Fibroblast of skin of back (primary cell): ENCODE measurements around the gene NOS1AP.
"Not testable (repeated sequence)": the region's sequence is repeated elsewhere in the genome, so short reads cannot be mapped to it uniquely, and the experiment has no call there.

ENCODE experiments used
- DNase-seq: peaks from one replicate; pipeline ENCODE4 v3.0.0-alpha.2; 2013

The NOS1AP gene

GRCh38 chr1:162389021-162389818 lies 319.7 kb downstream of the NOS1AP start:
- no peak for DNase-seq

GRCh38 chr1:162389971-162390370 lies 320.5 kb downstream of the NOS1AP start:
- DNase-seq = no peak

DNA sequence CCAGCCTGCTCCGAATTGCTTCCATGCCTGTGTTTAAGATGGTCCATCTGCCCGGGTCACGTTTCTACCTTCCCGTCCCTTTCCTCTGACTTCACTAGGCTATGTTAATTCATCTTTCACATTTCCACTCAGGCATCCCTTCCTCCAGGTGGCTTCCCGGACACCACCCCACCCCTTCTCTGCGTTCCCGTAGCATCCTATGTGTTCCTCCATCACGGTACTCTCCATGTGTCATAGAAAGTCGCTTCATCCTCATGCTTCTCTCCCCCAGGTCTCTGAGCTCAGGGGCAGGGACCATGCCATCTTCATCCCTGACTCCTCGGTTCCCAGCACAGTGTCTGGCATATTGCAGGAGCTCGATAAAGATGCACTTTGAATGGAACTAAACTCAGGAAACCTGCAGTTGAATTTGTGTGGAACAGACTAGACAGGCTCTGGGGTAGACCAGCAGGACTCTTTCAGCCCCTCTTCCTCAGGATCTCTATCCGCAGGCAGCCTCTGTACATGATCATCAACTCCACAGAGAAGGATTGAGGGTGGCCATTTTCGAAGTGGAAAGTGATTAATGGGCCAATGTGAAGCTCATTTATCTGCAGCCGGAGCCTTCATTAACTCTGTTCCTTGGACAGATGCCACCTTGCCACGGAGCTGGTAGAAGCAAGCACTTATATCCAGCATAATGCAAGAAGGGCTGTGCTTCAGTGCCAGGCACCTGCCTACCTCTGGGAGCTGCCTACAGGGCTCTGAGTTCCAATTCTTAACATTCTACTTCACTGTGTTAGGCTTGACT lies 321.1 kb downstream of the NOS1AP start:
- no peak for DNase-seq

DNA sequence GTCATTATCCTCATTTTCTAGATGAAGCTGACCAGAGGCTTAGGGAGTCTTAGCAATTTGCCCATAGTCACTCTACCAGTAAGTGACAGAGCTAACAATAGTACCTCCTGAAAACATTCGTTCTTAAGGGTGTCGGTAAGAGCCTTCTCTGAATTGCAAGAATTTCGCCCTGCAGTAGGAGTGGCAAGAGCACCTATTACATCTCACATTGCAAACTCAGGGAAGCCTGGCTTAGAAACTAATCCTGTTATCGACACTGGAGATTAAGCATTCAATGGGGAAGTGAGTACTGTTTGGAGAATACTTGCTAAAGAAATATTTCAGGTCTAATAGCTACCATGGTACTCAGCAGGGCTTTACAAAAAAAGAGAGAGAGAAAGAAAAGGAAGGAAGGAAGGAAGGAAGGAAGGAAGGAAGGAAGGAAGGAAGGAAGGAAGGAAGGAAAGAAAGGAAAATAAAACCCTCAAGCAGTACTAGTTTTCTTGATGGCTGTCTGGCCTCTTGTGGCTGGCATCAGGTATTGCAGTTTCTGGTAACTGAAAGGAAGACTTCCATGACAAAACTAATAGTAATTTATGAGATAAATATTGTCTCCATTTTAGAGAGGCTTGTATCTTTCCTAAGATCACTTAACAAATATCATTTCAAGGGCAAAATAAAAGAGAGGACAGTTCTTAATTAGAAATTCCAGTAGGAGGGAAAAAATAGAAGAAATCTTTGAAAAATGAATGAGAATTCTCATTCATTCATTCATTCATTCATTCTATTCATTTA lies 322.5 kb downstream of the NOS1AP start:
- DNase-seq = peak; percentile 57

DNA sequence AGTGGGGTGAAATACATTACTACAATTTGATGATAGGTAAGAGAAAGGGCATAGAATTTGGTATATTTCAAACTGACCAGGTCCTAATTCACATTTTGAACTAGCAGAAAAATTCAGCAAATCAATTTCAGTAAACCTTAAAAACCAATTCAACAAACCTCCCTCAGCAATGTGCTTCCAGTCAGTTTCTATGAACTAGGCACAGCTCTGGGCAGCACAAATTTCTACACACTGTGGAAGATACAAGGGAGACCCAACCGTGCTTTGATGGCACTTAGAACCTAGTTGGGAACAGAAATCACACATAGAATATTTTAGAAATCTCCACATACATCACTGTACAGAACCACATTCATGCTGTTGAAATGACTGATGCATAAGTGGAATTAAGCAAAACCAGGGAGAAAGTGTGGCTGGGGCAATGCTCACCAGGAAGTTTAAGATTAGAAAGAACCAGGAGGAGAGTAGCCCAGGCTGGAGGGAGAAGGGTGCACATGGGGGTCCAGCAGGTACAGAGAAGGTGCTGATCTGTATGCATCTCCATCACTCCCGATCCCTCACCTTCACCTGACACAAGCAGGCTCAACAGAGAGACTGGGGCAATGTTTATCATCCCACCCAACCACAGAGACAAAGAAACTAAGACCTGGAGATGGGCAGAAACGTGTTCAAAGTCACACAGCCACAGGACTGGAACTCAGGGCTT lies 326.9 kb downstream of the NOS1AP start:
- no peak for DNase-seq

- no peak for DNase-seq
These were observed 327.6 kb downstream of the NOS1AP start for GRCh38 chr1:162397039-162397448.

- no peak for DNase-seq
These were observed 328.6 kb downstream of the NOS1AP start for GRCh38 chr1:162397943-162398560.

DNA sequence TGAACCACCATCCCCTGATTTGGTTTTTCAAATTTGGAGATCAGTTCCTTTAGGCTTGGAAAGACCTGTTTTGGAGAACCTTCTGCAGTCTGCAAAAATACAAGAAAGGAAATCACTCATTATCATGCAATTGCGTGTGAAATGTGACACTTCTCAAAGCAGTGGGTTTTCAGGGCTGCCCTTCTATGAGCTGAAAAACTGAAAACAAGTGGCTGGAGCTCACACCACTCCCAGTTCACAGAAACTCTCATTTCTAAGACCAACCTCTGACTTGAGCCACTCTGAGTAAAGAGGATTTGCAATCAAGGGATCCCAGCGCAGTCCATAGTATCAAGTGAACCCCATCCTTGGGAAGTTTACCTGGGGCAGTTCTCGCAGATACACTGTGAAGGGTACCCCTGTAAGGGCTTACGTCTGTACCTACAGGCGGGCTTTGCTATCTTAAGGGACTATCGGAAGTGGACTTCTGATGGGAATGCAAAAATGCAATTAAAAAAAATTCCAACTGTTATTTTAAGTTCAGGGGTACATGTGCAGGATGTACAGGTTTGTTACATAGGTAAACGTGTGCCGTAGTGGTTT lies 329.6 kb downstream of the NOS1AP start:
- no peak for DNase-seq

DNA sequence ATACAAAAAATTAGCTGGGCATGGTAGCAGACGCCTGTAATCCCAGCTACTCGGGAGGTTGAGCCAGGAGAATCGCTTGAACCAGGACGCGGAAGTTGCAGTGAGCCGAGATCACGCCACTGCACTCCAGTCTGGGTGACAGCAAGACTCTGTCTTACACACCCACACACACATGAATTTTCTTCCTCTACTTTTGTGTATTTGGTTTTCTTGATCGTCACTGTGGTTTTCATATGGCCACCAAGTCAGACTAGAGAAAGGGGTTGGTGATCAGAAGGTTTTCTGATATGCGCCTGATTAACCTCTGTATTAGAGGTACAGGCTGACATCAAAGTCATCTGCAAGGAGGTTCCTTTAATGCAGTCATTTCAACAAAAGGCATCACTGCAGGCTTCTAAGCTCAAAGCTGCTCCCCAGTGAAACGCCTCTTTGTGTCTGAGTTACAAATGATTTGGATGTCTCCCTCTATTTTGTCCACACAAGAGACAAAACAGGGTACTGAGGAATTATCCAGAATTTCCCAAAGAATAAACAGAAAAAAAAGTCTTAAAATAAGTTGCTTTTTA lies 331.4 kb downstream of the NOS1AP start:
- DNase-seq = no peak

GRCh38 chr1:162404550-162405160 lies 335.2 kb downstream of the NOS1AP start:
- peak; percentile 68 for DNase-seq

GRCh38 chr1:162405800-162406199 lies 336.3 kb downstream of the NOS1AP start:
- no peak for DNase-seq

DNA sequence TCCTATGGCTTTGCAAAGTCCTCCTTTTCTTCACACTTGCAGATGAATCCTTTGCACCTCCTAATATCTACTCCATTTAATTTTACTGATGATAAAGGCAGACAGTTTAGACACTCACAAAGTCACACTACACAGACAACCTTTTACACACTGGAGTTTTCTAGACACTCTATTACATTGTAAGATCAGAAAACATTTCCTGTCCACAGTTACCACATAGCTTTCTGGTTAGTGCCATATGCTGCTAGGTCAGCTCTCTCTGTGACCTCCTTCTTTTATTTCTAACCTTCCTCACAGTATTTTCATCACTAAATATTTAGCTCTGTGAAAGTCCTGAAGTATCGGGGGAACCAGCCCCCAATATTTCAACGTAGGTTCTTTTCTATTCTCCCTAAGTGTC lies 337.3 kb downstream of the NOS1AP start:
- no peak for DNase-seq

GRCh38 chr1:162407539-162407938 lies 338.0 kb downstream of the NOS1AP start:
- no peak for DNase-seq

GRCh38 chr1:162412002-162412401 lies 342.5 kb downstream of the NOS1AP start, which contains the start of gene SH2D1B:
Gene SH2D1B, minus strand, starts transcription at chr1:162412136. Its CDS starts 120 bp downstream, at chr1:162412016.
- DNase-seq = peak; percentile 20

DNA sequence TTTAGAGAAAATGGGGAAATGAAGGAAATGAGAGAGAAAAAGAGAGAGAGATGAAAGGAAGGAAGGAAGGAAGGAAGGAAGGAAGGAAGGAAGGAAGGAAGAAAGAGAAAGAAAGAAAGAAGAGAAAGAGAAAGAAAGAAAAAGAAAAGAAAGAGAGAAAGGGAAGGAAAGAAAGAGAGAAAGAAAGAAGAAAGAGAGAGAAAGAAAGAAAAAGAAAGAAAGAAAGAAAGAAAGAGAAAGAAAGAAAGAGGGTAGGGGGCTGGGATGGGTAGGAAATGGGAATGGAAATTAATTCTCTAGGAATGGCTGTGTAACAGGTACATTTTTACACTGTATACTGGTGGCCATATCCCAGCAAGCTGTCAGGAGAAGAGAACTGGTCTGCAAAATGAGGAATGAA lies 346.7 kb downstream of the NOS1AP start:
- DNase-seq = no peak

DNA sequence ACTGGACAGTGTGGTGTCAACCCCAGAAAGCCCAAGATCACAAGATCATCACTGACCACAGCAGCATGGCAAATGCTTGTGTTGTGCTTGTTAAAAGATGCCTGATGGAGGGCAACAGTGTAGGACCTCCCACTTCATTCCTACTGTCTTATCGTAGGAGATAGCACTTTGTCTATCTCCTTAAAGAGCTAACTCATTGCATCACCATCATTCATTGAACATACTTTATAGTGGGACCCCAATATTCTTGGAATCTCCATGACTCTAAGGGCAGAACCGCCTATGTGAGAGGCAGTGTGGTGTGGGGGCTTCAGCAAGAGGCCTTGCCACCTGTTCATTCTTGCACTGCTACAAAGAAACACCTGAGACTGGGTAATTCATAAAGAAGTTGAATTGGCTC lies 347.4 kb downstream of the NOS1AP start:
- DNase-seq = no peak

DNA sequence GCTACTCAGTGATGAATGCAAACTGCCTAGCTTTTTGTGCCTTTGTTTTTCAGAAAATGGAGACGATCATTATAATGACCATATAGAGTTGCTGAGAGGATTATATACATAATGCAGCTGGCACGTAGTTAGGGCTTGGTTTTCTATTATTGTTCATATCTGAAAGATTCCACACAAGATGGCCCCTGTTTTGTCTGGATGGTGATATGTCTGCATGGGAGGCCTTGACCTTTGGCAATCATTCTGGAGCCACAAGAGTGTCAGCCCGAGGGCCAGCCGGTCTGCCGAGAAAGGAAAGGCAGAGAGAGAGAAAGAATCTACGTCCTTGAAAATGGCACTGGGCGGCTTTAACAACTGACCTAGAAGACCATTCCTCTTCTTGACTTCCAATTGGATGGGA lies 348.2 kb downstream of the NOS1AP start:
- no peak for DNase-seq

- not testable (repeated sequence) for DNase-seq
These were observed 349.1 kb downstream of the NOS1AP start for GRCh38 chr1:162418584-162418983.

GRCh38 chr1:162419450-162419931 lies 350.0 kb downstream of the NOS1AP start:
- peak; percentile 6 for DNase-seq
